Right lung (tissue), 10 donors: ENCODE results near the gene DUSP14. TPM values are rescaled to one million over a fixed set of nuclear protein-coding genes. Genes with fewer than 3 reads are reported as not detected.
"Not testable (repeated sequence)": the region's sequence is repeated elsewhere in the genome, so short reads cannot be mapped to it uniquely, and the experiment has no call there.

Experiments
- DNase-seq, 2 donors: peaks; one replicate each; pipeline ENCODE4 v3.0.0-alpha.2; 2013
- long read RNA-seq, 8 donors: transcript quantifications; one replicate each; lab custom pipeline, GENCODE V29; 2026
- polyA plus RNA-seq, 5 donors: library from polyadenylated mRNA; unstranded; fragments of 120-200 nt; gene quantifications; one replicate each; pipeline versions ENCODE4 v1.2.1 to v1.2.3, GENCODE V29; 2013; ENCODE audit warnings: inconsistent platforms in 1 of 5, low replicate concordance in 1 of 5; ENCODE audit not compliant: insufficient read length in 5 of 5, insufficient read depth in 1 of 5

DUSP14 gene, protein sequence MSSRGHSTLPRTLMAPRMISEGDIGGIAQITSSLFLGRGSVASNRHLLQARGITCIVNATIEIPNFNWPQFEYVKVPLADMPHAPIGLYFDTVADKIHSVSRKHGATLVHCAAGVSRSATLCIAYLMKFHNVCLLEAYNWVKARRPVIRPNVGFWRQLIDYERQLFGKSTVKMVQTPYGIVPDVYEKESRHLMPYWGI
- 10 to 100 TPM in 1 of 5 donors, 1 to 10 TPM in 4; 7.3 to 11.0 (median 8.4) TPM for polyA plus RNA-seq
- long read RNA-seq, donor 1, transcript DUSP14-206 (3 exons, 1,537 nt) = major isoform, 11 of 18 reads
- long read RNA-seq, donor 1, partial matches to known transcripts = 7 of 18 reads
- long read RNA-seq, donor 1, other reads (novel, unspliced or antisense) = 0 of 18 reads
- long read RNA-seq, donor 2, partial matches to known transcripts = 0 of 4 reads
- long read RNA-seq, donor 2, other reads (novel, unspliced or antisense) = 0 of 4 reads
- long read RNA-seq, donor 3, transcript DUSP14-206 (3 exons, 1,537 nt) = major isoform, 8 of 53 reads
- long read RNA-seq, donor 3, partial matches to known transcripts = 45 of 53 reads
- long read RNA-seq, donor 3, other reads (novel, unspliced or antisense) = 0 of 53 reads
- long read RNA-seq, donor 4, partial matches to known transcripts = 24 of 25 reads
- long read RNA-seq, donor 4, other reads (novel, unspliced or antisense) = 0 of 25 reads
- long read RNA-seq, donor 5, transcript DUSP14-206 (3 exons, 1,537 nt) = major isoform, 9 of 26 reads
- long read RNA-seq, donor 5, partial matches to known transcripts = 14 of 26 reads
- long read RNA-seq, donor 5, other reads (novel, unspliced or antisense) = 0 of 26 reads
- long read RNA-seq, donor 6, transcript DUSP14-206 (3 exons, 1,537 nt) = major isoform, 5 of 6 reads
- long read RNA-seq, donor 6, partial matches to known transcripts = 0 of 6 reads
- long read RNA-seq, donor 6, other reads (novel, unspliced or antisense) = 0 of 6 reads
- long read RNA-seq, donor 7, transcript DUSP14-206 (3 exons, 1,537 nt) = major isoform, 6 of 6 reads
- long read RNA-seq, donor 7, partial matches to known transcripts = 0 of 6 reads
- long read RNA-seq, donor 7, other reads (novel, unspliced or antisense) = 0 of 6 reads
- long read RNA-seq, donor 8, partial matches to known transcripts = 7 of 8 reads
- long read RNA-seq, donor 8, other reads (novel, unspliced or antisense) = 0 of 8 reads

DNA sequence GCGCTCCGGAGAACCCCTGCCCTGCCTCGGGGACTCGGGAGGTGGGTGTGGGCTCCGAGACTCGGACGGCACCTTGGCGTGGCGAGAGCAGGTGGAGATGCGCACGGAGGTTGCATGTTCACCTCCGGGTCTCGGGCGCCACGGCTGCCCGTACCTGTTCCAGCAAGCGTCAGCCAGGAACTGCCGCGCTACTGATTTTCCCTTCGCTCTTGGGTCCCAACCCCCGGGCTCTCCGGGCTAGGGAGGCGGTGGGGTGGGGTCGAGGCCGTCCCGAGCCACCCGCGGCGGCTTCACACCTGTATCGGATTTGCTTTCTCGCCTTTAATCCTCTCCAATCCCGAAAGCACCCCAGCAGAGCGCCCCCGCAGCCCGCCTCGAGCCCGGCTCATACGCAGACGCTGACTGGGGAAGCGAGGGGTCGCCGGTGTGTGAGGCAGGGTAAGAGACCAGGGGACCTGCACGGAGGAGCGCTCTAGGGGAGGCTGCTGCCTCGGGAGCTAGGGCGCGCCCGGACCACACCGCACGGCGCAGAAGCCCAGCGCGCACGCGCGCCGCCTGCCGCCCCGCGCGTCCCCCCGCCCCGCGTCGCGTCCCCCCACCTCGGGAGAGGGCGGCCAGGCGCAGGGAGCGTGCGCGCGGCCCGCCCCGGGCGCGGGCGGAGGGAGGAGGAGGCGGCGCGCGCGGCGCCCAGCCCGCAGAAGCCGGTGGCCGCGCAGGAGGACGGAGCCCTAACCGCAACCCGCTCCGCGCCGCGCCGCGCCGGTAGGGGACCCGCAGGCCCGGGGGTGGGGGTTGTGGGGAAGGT, at the start of gene DUSP14:
Gene DUSP14, plus strand, starts transcription at position 695 of the 805 bp plus-strand sequence. CDS start 22,382 bp downstream, outside the sequence.
- peak; percentile 81 to 82 for DNase-seq

DNA sequence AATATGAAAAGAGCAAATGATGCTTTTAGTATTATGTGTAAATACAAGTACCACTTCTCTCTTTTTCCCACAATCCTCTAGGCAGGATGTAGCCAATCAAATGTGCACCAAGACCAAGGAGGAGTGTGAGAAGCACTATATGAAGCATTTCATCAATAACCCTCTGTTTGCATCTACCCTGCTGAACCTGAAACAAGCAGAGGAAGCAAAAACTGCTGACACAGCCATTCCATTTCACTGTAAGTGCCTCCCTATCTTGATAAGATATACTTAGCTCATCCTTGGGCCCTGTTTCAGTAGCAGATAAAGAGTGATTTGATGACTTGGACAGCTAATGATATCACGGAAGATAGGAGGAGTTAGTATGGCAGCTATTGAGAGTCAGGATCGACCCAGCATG, 49.3 kb upstream of the DUSP14 start:
- DNase-seq = no peak

DNA sequence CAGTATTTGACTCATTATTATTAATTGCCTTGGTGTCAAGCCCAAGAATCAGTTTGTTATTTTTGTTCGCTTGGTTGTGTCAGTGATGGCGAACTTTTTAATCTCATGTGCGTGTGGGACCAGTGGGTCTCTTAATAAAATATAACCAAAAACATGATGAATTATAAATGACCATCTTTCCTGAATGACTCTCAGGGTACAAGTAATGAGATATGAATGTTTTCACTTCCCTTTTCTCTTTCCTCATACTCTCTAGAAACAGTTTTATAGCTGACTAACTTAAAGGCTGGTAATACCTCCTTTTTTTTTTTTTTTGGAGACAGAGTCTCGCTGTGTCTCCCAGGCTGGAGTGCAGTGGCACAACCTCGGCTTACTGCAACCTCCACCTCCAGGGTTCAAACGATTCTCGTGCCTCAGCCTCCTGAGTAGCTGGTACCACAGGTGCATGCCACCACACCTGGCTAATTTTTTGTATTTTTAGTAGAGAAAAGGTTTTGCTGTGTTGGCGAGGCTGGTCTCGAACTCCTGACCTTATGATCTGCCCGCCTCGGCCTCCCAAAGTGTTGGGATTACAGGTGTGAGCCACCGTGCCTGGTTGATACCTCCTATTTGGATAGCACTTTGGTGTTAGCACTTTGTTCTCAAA, 48.2 kb upstream of the DUSP14 start:
- not testable (repeated sequence) for DNase-seq

DNA sequence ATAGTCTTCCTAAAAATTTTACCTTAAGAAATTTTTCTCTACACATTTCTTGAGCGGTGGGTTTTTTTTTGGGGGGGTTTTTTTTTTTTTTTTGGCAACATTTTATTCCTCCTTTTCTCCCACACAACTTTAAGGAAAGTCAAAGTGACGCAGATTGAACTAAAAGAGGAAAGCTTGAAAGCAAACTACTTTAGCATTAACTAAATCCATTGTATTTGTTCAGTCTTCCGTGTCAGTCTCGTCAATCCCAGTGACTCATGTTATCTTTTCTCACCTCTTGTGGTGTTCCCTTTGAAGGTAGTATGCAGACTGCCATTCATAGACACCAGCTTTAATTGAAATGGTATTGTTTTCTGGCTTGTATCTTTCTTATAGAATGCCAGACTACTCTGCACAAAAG, 43.7 kb upstream of the DUSP14 start:
- no peak for DNase-seq

DNA sequence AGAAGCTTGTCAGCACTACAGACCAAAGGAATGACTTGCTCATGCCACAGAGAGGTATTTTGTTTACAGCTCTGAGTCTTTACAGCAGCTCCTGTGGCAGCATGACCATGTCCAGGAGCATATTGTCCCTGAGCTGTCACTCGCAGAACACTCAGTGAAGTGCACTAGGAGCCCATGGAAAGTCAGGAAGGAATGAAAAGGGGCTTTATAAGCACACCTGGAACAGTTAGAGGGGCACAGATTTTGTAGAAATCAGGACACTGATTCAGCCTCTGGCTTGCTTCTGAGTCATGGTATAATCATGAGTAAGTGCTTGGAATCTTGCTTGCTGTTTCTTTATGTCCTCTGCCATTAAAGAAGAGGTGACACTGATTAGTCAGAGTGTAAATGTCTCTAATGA, 42.0 kb upstream of the DUSP14 start:
- no peak for DNase-seq

DNA sequence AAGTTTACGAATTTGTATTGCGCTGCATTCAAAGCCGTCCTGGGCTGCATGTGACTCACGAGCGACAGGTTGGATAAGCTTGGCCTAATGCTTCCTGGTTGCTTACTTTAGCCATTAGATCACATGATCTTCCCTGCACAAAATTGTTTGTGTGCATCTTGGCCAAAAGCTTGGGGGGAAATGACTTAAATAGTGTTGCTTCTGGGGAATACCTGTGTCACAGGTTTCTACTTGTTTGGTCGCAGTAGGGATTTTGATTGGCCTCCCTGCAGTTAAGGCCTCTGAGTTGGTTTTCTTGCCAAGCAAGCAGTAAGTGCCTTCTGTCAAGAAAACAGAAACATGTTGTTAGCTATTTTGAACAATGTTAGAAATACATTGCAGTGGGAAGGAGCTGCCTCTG, 39.6 kb upstream of the DUSP14 start:
- DNase-seq = no peak

DNA sequence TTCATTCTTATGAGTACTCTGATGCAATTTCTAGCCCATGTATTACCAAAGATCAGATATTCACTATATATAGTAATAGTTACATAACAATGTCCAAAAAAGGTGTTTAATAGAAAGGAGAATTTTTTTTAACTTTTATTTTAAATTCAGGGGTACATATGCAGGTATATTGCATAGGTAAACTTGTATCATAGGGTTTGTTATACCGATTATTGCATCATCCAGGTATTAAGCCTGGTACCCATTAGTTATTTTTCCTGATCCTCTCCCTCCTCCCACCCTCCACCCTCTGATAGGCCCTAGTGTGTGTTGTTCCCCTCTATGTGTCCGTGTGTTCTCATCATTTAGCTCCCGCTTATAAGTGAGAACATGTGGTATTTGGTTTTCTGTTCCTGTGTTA, 31.9 kb upstream of the DUSP14 start:
- not testable (repeated sequence) for DNase-seq

DNA sequence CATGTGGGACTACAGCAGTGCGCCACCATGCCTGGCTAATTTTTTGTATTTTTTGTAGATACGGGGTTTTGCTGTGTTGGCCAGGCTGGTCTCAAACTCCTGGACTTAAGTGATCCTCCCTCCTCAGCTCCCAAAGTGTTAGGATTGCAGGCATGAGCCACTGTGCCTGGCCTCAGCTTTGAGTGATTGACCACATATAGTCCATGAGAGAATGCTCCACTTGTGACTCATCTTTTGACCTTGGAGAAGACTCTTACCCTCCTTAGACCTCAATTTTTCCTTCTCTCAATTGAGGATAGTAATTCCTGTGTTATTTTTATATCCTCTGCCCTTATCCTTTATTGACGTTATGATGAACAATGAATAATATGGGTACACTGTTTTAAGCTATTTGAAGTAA, 30.9 kb upstream of the DUSP14 start:
- DNase-seq = no peak

DNA sequence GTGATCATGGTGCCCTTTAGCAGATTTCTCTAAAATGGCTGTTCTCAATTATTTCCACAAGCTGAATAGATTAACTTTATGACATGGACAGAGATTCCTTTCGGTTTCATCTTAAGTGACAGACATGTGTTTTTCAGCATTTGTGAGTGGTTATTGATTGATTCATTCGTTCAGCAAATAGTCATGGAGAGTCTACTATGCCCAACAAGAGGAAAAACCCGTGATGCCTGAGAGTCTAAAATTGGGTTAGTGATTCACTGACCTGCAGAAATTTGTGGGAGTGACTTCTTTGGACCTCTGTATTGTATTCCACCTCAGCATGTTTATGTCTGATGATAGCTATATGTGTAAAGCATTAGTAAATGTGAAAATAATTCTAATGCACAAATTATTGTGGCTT, 28.0 kb upstream of the DUSP14 start:
- no peak for DNase-seq

DNA sequence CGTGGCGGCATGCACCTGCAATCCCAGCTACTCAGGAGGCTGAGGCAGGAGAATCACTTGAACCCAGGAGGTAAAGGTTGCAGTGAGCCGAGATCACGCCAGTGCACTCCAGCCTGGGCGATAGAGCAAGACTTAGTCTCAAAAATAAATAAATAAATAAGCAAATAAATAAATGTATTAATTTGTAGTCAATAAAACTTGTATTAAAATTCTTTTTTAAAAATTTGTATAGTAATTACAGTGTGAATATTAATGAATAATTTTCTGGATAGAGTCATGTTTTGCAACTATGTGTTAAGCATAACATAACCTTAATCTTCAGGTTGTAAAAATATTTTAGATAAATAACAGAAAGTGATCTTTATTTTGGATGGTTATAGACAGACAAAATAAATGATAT, 27.2 kb upstream of the DUSP14 start:
- no peak for DNase-seq

DNA sequence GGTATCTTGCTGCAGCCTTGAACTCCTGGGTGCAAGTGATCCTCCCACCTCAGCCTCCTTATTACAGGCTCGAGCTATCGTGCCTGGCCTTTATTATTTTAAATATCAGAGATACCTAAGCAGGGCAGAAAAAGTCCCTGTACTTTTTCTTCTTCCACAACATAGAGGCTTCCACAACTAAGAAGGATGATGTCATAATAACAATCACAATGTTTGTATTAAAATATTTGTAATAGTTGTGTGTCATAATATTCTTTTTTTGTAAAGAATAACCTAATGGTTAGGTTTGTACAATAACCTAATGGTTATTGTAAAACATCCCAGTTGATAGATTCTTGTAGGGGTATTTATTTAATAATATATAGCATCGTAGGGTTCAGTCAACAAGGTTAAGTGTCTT, 26.7 kb upstream of the DUSP14 start:
- DNase-seq = no peak

DNA sequence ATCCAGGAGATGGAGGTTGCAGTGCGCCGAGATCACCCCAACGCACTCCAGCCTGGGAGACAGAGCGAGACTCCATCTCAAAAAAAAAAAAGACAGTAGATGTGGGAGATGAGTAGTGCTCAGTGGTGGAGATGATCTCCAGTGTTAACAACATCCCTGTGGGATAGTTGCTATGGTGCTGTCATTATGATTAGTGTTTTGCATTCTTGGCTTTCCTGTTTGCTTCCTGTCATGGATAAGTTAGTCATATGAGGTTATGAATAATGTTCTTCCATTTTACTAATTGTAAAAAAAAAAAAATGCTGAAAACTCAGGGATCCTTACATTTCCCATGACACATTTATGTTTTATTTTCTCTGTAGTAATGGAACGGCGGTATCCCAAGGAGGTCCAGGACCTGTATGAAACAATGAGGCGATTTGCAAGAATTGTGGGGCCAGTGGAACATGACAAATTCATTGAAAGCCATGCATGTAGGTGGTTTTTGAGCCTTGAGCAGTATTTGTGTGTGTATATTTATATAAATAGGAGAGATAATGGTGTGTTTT, 24.5 kb upstream of the DUSP14 start:
- DNase-seq = no peak

DNA sequence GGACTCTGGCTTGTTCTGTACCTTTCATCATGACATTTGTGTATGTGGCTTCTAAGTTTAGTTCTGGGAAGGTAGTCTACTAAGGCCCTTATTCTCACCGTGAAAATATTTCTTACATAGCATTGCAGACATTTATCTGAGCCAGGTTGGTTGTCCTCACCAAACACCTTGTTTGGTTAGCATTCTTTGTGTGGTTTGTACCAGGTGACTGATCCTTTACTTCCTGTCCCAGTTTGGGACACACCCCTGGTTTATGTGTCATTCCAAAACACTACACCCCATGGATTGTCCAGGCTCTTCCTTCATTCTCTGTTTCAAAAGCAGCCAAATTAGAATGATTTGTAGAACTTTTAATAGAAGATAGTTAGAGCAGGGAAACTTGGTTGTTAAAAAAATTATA, 23.2 kb upstream of the DUSP14 start:
- no peak for DNase-seq

DNA sequence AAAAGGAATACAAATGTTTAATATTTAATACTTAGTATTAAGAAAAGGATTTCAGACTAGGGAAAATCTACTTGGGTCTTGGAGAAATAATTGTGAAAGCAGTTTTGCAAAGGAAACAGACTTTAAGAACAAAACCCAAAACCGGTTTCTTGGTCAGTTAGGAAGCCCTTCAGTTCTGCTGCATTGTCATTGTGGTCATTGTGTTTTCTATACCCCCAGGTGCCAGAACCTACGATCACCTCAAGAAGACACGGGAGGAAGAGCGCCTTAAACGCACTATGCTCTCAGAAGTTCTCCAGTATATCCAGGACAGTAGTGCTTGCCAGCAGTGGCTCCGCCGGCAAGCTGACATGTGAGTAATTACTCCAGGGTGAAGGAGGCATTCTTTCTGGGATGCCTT, 19.5 kb upstream of the DUSP14 start:
- no peak for DNase-seq

DNA sequence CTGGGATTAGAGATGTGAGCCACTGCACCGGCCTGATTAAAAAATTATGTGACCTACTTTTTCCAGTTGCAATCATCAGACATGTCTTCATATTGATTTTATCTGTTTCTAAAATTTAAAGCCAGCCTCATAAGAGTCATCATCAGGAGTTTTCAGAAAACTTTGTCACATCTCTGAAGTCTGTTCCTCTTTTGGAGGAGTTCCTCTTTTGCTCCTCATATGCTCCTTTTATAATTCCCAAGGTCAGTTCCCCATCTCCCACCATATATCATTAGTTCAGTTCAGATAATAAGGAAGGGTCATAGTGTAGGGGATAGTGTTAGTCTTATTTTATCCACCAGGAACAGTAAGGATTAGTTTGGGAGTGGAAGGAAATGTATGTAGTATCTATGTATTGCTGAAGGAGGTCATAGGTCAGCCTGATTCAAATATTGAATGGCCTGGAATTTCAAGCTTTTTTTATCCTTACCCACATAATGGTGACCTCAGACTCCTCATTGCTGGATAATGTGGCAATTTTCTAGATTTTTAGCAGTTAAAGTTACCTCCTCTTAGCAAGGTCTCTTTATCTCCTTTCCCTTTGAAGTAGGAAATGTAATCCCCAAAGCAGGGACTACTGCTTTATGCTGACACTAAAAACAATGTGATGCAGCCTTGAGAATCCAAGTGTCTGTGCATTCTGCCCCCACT, 13.8 kb upstream of the DUSP14 start:
- DNase-seq = no peak

DNA sequence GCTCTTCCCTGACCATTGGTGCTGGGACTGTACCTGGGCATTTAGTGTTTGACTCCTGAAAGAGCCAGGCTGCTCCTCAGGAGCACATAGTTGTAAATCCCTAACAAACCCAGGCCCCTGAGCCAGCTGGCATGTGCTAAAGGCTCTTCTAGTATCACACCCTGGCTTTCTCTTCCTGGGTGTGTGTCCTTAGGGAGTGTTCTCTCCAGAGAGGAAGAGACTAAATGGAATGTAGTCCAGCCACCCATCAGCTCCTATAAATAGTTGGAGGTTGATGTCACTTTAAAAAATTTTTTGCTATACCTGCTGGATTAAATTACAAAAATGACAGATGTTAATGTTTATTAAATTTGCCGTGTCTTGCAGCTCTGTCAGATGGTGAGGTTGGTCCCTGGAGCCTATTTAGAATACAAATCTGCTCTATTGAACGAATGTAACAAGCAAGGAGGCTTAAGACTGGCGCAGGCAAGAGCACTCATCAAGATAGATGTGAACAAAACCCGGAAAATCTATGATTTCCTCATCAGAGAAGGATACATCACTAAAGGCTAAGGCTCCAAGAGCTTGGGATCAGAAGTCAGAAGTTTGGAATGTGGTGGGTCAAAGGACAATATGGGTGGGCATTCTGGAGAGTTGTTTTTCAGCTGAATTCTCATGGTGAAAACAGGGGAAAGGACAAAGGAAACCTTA, 13.1 kb upstream of the DUSP14 start:
- no peak for DNase-seq

DNA sequence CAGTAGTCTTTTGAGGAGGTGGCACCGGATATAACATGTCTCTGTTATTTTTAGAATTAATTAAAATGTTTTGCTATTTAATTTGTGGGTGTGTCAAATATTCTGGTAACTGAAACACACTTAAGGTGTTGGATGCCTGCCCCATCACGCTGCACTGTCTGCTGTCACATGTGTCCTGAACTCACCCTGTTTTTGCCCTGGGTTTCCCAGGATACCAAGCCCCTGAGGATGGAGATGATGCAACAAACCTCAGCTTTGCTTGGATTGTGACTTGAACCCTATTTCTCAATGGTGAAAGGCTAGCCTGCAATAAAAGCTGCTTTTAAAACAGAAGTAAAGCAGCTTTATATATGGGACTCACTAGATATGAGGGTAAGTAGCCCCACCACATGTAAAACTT, 11.5 kb upstream of the DUSP14 start:
- no peak for DNase-seq

DNA sequence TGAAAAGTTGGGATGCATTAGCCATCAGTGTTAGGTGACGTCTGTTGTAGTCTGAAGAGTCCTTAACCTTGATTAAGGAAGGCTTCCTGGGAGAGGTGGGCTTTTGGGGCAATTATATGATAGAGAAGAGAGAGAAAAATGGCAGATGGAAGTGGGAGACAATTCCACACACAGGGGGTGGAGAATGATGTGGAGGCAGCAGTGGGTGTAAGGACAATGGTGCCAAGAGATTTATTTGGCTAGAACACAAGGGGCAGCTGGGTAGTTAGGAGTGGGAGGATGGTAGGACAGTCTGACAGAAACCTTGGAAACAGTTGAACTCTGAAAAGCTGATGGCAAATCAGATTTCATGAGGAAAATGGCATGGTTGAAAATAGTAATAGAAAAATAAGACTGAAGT, 10.7 kb upstream of the DUSP14 start:
- no peak for DNase-seq

DNA sequence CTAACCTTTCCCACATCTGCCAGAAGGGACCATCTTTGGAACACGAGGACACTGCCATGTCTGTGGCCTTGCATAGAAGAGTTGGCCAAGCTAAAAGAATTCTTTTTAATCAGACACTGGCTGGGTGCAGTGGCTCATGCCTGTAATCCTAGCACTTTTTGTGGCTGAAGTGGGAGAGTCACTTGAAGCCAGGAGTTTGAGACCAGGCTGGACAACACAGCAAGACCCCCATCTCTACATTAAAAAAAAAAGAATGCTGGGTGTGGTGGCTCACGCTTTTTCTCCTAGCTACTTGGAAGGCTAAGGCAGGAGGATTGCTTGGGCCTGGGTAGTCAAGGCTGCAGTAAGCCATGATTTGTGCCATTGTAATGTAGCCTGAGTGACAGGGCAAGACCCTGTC, 9.3 kb upstream of the DUSP14 start:
- no peak for DNase-seq
